ENCODE data around the gene DGUOK.

DNA sequence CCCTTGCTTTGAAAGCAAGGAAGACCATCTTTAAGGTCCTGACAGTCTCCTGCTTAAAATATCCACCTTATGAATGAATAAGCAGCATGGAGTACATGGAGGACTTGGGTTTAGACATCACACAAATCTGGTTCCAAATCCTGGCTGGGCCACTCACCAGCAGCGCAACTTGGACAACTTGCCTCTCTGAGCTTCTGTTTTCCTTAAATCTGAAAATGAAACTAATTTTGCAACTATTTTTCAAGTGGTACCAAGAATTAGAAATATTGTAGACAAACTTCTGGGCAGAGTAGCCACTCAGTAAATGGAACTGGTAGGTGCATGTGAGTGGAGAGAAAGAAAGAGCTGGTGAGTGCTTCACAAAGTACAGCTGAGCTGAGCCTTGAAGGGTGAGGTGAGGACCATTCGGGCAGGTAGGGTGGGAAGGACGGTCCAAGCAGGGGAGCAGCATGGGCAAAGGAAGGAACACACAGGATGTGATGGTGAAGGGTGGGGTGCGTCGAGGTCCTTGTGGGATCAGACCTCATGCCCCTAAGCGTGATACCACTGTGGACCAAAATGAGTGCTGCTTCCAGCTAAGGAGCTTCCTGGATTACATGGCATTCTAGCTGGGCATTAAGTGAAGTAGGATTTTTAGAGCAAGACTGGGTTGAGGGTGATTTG, 43.6 kb downstream of the DGUOK start:
- TF ChIP-seq TAF1 (conservative IDR thresholded peaks at IDR 0.05) = no peak
- TF ChIP-seq CTCF (IDR thresholded peaks at IDR 0.05; ENCODE audit: low read depth, low read length, missing input control) = no peak
- TF ChIP-seq RXRA (IDR thresholded peaks at IDR 0.05) = no peak
- TF ChIP-seq ZBTB33 (IDR thresholded peaks at IDR 0.05) = no peak
- TF ChIP-seq FOXA2 (IDR thresholded peaks at IDR 0.05) = no peak

All from liver (tissue), 3 donors.